ENCODE results near the gene WDR90. TPM values are rescaled to one million over a fixed set of nuclear protein-coding genes. Genes with fewer than 3 reads are reported as not detected.

WDR90 gene
- total and polyA plus RNA-seq, 2 of the 13 experiments (the other 11 are each of a cell fraction or from before 2014, with no cell fraction given): 14.9 to 28.9 TPM

DNA sequence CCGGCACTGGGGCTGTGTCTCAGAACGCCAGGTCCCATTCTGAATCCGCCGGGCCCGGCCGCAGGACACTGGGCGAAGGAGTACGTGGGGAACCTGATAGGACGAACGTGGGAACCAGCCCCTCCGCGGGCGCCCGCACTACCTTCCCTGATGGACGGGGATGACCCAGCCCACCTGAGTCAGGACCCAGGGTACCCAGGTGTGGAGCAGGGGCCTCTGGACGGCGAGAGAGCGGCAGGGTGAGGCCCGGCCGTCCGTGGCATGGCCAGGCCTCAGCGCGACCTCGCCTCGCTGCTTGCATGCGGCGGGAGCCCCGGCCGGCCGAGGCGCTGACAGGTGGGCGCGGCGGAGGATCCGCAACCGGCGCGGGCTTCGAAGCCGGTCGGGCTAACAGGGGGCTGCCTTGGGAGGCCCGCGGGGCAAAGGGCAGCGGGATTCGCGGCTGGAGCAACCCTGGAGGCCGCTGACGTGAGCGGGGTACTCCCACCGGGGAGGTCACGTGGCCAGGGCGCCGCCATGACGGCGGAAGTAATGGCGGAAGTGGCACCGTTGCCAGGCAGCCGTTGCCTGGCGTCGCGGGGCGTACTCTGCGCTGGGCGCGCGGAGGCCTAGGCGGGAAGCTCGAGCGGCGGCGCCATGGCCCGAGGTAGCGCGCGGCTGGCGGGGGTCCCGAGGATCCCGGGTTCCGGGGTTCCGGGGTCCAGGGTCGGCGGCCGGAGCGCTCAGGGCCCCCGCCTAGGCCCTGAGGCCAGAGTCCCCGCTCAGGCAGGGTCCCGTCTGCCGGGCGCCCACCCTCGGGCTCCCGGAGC lies at the start of gene WDR90 (continued):
- TF ChIP-seq MAZ (IDR thresholded peaks at IDR 0.05; ENCODE audit: borderline replicate concordance, low read depth, low read length): peak; percentile 76
- TF ChIP-seq MAZ (CRISPR knock-in tag; IDR thresholded peaks at IDR 0.05; ENCODE audit: low read depth): peak; percentile 94
- TF ChIP-seq CBX2 (IDR thresholded peaks at IDR 0.05; ENCODE audit: low read depth, low read length): no peak
- TF ChIP-seq CBX2 (CRISPR knock-in tag; IDR thresholded peaks at IDR 0.05; ENCODE audit: low read depth): 0 out of 2 replicates have a peak, but pooled peaks have one; percentile 76
- TF ChIP-seq ZBTB8A (CRISPR knock-in tag; IDR thresholded peaks at IDR 0.05; ENCODE audit: borderline replicate concordance, low read depth): peak; percentile 53
- peak; percentile 83; the same call in 1 of the 2 replicates for TF ChIP-seq BRD4 (CRISPR knock-in tag; IDR thresholded peaks at IDR 0.05)
- TF ChIP-seq, protein P1, sequence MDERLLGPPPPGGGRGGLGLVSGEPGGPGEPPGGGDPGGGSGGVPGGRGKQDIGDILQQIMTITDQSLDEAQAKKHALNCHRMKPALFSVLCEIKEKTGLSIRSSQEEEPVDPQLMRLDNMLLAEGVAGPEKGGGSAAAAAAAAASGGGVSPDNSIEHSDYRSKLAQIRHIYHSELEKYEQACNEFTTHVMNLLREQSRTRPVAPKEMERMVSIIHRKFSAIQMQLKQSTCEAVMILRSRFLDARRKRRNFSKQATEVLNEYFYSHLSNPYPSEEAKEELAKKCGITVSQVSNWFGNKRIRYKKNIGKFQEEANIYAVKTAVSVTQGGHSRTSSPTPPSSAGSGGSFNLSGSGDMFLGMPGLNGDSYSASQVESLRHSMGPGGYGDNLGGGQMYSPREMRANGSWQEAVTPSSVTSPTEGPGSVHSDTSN (CRISPR knock-in tag; IDR thresholded peaks at IDR 0.05): no peak
- TF ChIP-seq ZNF143 (CRISPR knock-in tag; IDR thresholded peaks at IDR 0.05): peak; percentile 63
- no peak for TF ChIP-seq ZNF530 (CRISPR knock-in tag; IDR thresholded peaks at IDR 0.05; ENCODE audit: low read depth)
- peak; percentile 99 for TF ChIP-seq SIN3A (IDR thresholded peaks at IDR 0.05; ENCODE audit: borderline replicate concordance, low read depth, low read length)
- TF ChIP-seq ZSCAN25 (CRISPR knock-in tag; IDR thresholded peaks at IDR 0.05): peak; percentile 49; the same call in 1 of the 2 replicates
- no peak for TF ChIP-seq RFXANK (CRISPR knock-in tag; IDR thresholded peaks at IDR 0.05)
- TF ChIP-seq KMT2B (CRISPR knock-in tag; IDR thresholded peaks at IDR 0.05): peak; percentile 55; the same call in 1 of the 2 replicates
- TF ChIP-seq, protein P2, sequence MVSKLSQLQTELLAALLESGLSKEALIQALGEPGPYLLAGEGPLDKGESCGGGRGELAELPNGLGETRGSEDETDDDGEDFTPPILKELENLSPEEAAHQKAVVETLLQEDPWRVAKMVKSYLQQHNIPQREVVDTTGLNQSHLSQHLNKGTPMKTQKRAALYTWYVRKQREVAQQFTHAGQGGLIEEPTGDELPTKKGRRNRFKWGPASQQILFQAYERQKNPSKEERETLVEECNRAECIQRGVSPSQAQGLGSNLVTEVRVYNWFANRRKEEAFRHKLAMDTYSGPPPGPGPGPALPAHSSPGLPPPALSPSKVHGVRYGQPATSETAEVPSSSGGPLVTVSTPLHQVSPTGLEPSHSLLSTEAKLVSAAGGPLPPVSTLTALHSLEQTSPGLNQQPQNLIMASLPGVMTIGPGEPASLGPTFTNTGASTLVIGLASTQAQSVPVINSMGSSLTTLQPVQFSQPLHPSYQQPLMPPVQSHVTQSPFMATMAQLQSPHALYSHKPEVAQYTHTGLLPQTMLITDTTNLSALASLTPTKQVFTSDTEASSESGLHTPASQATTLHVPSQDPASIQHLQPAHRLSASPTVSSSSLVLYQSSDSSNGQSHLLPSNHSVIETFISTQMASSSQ (IDR thresholded peaks at IDR 0.05; ENCODE audit: low read depth): no peak; the same call in 1 of the 2 replicates
- TF ChIP-seq, protein P2 (CRISPR knock-in tag; IDR thresholded peaks at IDR 0.05; ENCODE audit: borderline replicate concordance): peak; percentile 61; the same call in 1 of the 2 replicates
- no peak for TF ChIP-seq ZNF557 (CRISPR knock-in tag; IDR thresholded peaks at IDR 0.05)
- TF ChIP-seq, protein P3, sequence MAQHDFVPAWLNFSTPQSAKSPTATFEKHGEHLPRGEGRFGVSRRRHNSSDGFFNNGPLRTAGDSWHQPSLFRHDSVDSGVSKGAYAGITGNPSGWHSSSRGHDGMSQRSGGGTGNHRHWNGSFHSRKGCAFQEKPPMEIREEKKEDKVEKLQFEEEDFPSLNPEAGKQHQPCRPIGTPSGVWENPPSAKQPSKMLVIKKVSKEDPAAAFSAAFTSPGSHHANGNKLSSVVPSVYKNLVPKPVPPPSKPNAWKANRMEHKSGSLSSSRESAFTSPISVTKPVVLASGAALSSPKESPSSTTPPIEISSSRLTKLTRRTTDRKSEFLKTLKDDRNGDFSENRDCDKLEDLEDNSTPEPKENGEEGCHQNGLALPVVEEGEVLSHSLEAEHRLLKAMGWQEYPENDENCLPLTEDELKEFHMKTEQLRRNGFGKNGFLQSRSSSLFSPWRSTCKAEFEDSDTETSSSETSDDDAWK (CRISPR knock-in tag; IDR thresholded peaks at IDR 0.05): no peak
- 0 out of 2 replicates have a peak, but pooled peaks have one; percentile 34 for TF ChIP-seq ZNF75D (CRISPR knock-in tag; IDR thresholded peaks at IDR 0.05; ENCODE audit: borderline replicate concordance)
- no peak for TF ChIP-seq ZSCAN12 (CRISPR knock-in tag; IDR thresholded peaks at IDR 0.05)
- peak; percentile 91 for TF ChIP-seq ZNF563 (CRISPR knock-in tag; IDR thresholded peaks at IDR 0.05)
- peak; percentile 91 for TF ChIP-seq MED8 (CRISPR knock-in tag; IDR thresholded peaks at IDR 0.05; ENCODE audit: insufficient replicate concordance)
- peak; percentile 30; the same call in 1 of the 2 replicates for TF ChIP-seq ZNF761 (CRISPR knock-in tag; conservative IDR thresholded peaks at IDR 0.05)
- TF ChIP-seq ZNF569 (CRISPR knock-in tag; IDR thresholded peaks at IDR 0.05; ENCODE audit: borderline replicate concordance): peak; percentile 87; the same call in 1 of the 2 replicates
- TF ChIP-seq XBP1 (CRISPR knock-in tag; IDR thresholded peaks at IDR 0.05): 0 out of 2 replicates have a peak, but pooled peaks have one; percentile 19
- peak; percentile 98 for TF ChIP-seq HDAC1 (CRISPR knock-in tag; IDR thresholded peaks at IDR 0.05)
